ENCODE results near the gene RAB34.
A peak's percentile ranks its signal among the peaks of the same experiment; 100 is the strongest.

Gene RAB34

DNA sequence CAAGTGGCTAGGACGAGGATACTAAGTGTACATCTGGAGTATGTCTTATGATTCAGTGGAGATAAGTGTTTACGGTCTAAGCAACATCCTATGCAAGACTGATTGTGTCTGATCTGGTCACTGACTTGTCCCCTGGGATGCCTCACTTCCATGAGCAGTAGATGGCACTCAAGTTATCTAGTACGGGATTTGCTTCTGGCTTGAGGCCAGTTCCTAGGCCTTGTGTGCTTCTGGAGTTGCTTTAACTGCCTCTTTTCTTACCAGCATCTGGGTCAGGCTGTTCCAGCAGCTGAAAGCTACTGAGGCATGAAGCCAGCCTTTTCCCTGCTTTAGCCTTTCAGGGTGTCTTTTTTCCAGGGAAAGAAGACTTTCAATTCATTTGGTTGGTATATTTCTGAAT, 32.7 kb downstream of the RAB34 start:
- no peak overlapping the region for H3K4me3 Mint-ChIP-seq
- TF ChIP-seq, protein P1, sequence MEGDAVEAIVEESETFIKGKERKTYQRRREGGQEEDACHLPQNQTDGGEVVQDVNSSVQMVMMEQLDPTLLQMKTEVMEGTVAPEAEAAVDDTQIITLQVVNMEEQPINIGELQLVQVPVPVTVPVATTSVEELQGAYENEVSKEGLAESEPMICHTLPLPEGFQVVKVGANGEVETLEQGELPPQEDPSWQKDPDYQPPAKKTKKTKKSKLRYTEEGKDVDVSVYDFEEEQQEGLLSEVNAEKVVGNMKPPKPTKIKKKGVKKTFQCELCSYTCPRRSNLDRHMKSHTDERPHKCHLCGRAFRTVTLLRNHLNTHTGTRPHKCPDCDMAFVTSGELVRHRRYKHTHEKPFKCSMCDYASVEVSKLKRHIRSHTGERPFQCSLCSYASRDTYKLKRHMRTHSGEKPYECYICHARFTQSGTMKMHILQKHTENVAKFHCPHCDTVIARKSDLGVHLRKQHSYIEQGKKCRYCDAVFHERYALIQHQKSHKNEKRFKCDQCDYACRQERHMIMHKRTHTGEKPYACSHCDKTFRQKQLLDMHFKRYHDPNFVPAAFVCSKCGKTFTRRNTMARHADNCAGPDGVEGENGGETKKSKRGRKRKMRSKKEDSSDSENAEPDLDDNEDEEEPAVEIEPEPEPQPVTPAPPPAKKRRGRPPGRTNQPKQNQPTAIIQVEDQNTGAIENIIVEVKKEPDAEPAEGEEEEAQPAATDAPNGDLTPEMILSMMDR (IDR thresholded peaks at IDR 0.05; ENCODE audit: unreplicated experiment in 3 of 3): peak; percentile 14 to 30 (median 17)
- H3K27ac Mint-ChIP-seq: no peak overlapping the region
- no peaks in the 10 kb centered on the region for H3K9me3 Mint-ChIP-seq
- no peaks in the 10 kb centered on the region for H3K27me3 Mint-ChIP-seq (ENCODE audit: low read depth)
- no peaks in the 10 kb centered on the region for H3K4me1 Mint-ChIP-seq
- H3K36me3 Mint-ChIP-seq (ENCODE audit: low read depth): peaks cover 81% of the 10 kb centered on the region

DNA sequence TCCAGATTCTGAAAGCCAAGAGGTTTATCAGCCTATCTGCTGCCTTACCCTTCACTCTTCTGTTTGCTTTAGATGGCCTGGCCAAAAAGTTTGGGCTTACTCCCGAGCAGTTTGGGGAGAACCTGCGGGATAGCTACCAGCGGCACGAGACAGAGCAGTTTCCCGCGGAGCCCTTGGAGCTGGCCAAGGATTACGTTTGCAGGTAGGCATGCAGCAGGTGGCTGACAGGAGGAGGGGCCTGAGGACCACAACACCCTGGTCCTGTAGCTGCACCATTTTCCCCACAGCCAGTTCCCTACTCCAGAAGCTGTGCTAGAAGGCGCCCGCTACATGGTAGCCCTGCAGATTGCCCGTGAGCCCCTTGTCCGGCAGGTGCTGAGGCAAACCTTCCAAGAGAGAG, 35.0 kb downstream of the RAB34 start:
- Mint-ChIP-seq H3K4me1 (no peaks in the 10 kb centered on the region), H3K9me3 (no peaks in the 10 kb centered on the region), H3K36me3 (ENCODE audit: low read depth) (peaks cover 70% of the 10 kb centered on the region), H3K27ac (no peak overlapping the region), H3K4me3 (no peak overlapping the region), H3K27me3 (ENCODE audit: low read depth) (no peaks in the 10 kb centered on the region)
- TF ChIP-seq, protein P1 (IDR thresholded peaks at IDR 0.05; ENCODE audit: unreplicated experiment in 3 of 3): no peak

DNA sequence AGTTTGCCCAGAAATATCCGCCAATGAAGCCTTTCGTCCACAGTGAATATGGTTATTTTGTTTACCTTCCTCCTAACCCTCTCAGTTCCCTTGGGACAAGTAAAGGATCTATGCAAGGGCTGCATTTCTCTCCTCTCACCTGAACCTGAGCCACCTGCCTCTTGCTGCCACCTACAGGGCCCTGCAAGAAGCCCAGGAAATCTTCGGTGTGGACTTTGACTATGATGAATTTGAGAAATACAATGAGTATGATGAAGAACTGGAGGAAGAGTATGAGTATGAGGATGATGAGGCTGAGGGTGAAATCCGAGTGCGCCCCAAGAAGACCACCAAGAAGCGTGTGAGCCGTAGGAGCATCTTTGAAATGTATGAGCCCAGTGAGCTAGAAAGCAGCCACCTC, 41.7 kb downstream of the RAB34 start:
- Mint-ChIP-seq H3K4me3 (no peak overlapping the region), H3K27me3 (ENCODE audit: low read depth) (no peaks in the 10 kb centered on the region), H3K9me3 (no peaks in the 10 kb centered on the region), H3K4me1 (no peaks in the 10 kb centered on the region), H3K36me3 (ENCODE audit: low read depth) (peaks cover 70% of the 10 kb centered on the region), H3K27ac (no peak overlapping the region)
- TF ChIP-seq, protein P1 (IDR thresholded peaks at IDR 0.05; ENCODE audit: unreplicated experiment in 3 of 3): peak in 1 of 3 experiments; percentile 26

DNA sequence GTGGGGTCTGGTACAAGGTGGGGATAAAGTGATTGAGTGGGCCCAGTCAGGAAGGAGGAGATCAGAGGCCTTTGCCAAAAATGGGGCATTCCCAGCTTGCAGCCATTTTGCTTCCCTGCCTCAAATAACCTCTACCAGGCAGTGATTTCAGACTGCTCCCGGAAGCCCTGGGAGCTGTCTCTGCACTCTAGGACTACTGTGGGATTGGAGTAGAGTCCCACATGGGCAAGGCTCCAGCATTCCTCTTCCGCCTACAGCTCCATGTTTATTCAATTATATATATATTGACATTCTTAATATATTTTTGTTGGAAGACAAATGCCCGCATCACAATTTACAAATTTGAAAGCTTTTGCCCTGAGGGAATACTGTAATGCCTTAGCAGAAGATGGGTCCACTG, 42.2 kb downstream of the RAB34 start:
- no peaks in the 10 kb centered on the region for H3K27me3 Mint-ChIP-seq (ENCODE audit: low read depth)
- H3K4me3 Mint-ChIP-seq: no peak overlapping the region
- H3K4me1 Mint-ChIP-seq: no peaks in the 10 kb centered on the region
- H3K9me3 Mint-ChIP-seq: no peaks in the 10 kb centered on the region
- peaks cover 72% of the 10 kb centered on the region for H3K36me3 Mint-ChIP-seq (ENCODE audit: low read depth)
- H3K27ac Mint-ChIP-seq: no peak overlapping the region
- TF ChIP-seq, protein P1 (IDR thresholded peaks at IDR 0.05; ENCODE audit: unreplicated experiment in 3 of 3): no peak

DNA sequence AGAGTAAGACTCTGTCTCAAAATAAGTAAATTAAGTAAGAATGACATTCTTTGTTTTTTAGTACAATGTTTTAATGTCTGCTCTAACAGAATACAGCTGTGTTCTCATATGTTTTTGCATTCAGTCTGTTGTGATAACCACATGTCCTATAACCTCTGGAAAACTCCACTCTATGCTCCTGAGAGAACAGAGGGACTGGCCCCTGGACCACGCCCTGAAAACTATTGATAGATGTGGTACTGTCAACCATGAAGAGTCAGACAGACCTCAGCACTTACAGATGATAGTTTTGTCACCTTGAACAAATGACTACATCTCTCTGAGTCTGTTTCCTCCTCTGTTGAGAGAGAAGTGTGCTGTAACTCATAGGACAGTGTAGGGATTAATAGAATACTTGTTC, 47.8 kb downstream of the RAB34 start:
- Mint-ChIP-seq H3K4me3 (no peak overlapping the region), H3K27me3 (ENCODE audit: low read depth) (no peaks in the 10 kb centered on the region), H3K9me3 (no peaks in the 10 kb centered on the region), H3K36me3 (ENCODE audit: low read depth) (peaks cover 68% of the 10 kb centered on the region), H3K4me1 (peaks cover 19% of the 10 kb centered on the region), H3K27ac (no peak overlapping the region)
- TF ChIP-seq, protein P1 (IDR thresholded peaks at IDR 0.05; ENCODE audit: unreplicated experiment in 3 of 3): no peak

DNA sequence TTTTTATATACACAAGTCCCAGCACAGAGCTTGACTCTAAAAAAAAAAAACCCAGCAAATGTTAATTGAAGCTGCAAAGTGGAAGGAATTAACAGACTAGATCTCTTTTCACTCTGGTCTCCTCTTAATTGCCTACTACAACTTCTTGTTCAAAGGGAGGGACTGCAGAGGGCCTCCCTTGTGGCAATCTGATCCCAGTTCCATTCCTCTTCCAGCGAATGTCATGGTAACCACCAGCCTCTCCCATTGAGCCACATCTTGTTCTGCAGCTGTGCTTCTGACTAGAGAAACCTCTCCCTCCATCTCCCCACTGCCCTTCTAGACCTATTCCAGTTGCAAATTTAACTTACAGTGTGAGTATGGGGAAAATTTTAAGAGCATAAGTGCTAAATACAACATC, 49.8 kb downstream of the RAB34 start:
- H3K4me1 Mint-ChIP-seq: peaks cover 38% of the 10 kb centered on the region
- H3K36me3 Mint-ChIP-seq (ENCODE audit: low read depth): peaks cover 61% of the 10 kb centered on the region
- TF ChIP-seq, protein P1 (IDR thresholded peaks at IDR 0.05; ENCODE audit: unreplicated experiment in 3 of 3): no peak
- H3K27me3 Mint-ChIP-seq (ENCODE audit: low read depth): no peaks in the 10 kb centered on the region
- H3K9me3 Mint-ChIP-seq: no peaks in the 10 kb centered on the region
- H3K27ac Mint-ChIP-seq: peak overlapping the region in 1 of 3 experiments; percentile 14
- no peak overlapping the region for H3K4me3 Mint-ChIP-seq
